NCI-H82 (cell line): ENCODE results near the gene LGALS3.

Source experiments
- DNase-seq: peaks from one replicate; lab custom pipeline; 2025; lab: John Stamatoyannopoulos, UW

LGALS3 gene

GRCh38 chr14:55131370-55132137, 2.5 kb downstream of the LGALS3 start:
- DNase-seq, result no peak

DNA sequence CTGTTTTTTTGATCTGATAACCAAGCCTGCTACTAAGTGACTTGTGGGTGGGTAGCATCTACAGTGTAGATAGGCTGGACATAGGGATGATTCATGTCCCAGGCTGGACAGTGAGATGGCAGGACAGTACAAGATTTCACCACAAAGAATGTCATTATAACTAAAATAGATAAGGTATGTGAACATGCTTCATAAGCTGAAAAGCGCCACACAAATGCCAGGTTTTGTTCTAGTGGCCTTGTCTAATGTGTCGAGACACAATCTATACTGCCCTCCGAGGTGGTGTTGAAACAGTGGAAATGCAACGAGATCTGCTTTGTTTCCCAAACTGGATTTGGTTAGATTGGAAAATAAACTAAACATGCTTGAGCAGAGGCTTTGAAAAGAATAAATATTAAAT, 4.4 kb downstream of the LGALS3 start:
- DNase-seq, result no peak

GRCh38 chr14:55136241-55136640, 7.2 kb downstream of the LGALS3 start:
- DNase-seq, result no peak

GRCh38 chr14:55136885-55137786, 8.1 kb downstream of the LGALS3 start:
- no peak for DNase-seq

GRCh38 chr14:55138091-55138490, 9.0 kb downstream of the LGALS3 start:
- DNase-seq, result peak; percentile 35

DNA sequence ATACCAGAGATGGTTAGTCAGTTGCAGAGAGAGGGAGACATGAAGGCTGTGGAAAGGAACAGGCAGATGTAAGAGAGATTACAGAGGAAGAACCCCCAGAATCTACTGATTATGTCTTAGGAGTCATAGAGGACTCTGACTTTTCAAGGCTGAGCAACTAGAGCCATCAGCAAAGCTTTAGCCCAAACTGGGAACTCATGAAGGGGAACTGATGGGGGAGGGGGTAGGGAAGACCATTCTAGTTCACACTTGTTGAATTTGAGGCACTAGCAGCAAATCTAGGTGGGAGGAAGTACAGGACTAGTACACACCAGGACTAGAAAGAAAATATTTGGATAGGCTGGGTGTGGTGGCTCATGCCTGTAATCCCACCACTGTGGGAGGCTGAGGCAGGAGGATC, 10.1 kb downstream of the LGALS3 start:
- no peak for DNase-seq

- no peak for DNase-seq
These were observed 10.9 kb downstream of the LGALS3 start for GRCh38 chr14:55139696-55140509.

- no peak for DNase-seq
These were observed 12.8 kb downstream of the LGALS3 start for GRCh38 chr14:55141825-55142224.

- DNase-seq, result no peak
These were observed 13.4 kb downstream of the LGALS3 start for GRCh38 chr14:55142466-55142865.

- DNase-seq, result no peak
These were observed 17.4 kb downstream of the LGALS3 start for GRCh38 chr14:55146425-55146824.

DNA sequence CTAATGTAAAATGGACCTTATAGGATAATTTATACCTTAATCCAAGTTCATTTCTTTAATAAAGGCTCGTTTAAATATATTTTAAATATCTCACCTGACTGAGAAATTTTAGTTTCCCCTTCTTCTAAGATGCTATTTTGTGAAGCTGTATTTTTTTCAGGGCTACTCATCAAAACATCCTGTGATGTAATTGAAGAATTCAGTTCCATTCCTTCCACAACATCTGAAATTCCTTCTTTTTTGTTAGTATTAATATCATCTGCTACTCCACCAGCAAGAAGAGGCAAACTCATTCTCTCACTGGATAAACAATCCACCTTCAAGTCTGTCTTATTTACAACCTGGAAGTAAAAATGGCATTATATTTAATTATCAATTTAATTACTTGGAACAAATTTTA, 22.5 kb downstream of the LGALS3 start:
- no peak for DNase-seq

DNA sequence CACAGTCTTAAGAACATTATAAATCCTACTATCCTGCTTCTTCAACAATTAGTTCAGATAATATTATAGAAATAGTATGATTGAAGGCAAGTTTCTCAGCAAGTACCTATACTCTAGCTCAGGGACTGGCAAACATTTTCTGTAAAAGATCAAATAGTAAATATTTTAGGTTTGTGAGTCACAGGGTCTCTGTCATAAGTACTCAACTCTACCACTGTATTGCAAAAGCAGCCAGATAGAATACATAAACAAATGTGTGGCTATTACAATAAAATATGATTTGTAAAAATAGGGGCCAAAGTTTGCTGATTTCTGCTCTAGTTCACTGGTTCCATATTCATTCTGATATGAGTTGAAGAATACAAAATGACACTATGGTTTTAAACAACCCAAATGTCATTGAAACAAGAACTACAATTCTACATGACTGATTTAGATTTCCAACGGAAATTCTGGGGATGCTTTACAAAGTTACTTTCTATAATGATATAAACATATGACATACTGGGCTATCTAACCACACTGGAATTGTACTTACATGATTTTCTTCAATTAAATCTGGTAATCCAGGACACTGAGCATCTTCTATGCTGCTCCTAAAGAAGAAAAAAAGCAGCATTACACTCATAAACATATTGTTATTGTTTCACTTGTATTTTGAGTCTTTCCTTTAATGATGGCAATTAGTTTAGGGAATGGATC, 23.2 kb downstream of the LGALS3 start:
- no peak for DNase-seq

- peak; percentile 65 for DNase-seq
These were observed 24.9 kb downstream of the LGALS3 start for GRCh38 chr14:55153951-55154350.

DNA sequence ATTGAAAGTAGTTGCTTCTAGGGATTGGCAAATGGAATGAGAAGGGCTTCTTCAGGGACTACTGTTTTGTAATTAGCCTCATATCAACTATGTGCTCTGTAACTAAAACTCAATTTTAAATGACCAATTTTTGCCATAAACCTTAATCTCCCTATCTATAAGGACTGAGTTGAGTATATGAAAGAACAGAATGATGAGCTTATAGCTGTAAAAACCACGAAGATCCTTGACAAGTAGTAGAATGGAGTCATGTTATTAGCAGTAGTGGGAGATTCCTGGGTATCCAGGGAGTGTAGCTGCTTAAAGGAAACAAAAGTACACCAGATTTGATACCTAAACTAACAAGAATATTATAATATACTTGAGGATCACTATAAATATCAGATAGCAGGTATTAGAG, 28.0 kb downstream of the LGALS3 start:
- DNase-seq, result no peak

DNA sequence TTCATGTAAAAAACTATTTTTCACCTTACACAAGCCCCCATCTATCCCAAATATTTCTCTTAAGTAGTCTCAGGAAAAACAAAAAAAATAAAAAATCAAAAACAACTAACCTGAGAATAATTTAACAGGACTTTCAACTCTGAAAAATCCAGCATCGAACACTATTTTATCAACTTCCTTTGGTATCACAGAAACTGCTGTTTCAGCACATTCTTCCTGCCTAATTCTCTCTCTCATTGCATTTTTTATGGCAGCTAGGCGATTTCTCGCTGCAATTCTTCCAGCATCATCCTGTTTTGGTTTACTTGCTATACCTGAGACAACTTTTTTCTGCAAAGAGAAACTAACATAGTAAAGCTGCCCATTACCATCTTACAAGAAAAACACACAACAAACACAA, 29.4 kb downstream of the LGALS3 start:
- no peak for DNase-seq

GRCh38 chr14:55160989-55161388, 31.9 kb downstream of the LGALS3 start:
- DNase-seq, result peak; percentile 8

DNA sequence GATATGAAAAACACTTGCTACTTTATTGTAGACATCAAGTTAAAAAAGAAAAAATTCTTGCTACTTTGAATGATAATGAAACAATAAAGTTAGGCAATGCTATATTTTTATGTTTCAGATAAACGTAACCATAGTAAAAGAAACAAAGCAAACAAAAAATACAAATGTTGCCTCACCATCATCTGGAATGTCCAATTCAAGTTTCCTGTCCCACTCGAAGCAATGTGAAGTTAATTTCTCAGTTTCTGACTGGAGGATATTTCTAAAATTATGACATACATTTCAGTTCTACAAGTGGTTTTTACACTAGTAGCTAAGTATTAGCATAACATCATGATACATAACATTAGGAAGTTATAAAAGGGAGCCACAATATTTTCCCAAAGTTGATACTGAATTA, 41.5 kb downstream of the LGALS3 start:
- DNase-seq, result no peak

- DNase-seq, result no peak
These were observed 51.0 kb downstream of the LGALS3 start for GRCh38 chr14:55180006-55180405.

GRCh38 chr14:55180434-55180833, 51.4 kb downstream of the LGALS3 start:
- DNase-seq, result no peak

- no peak for DNase-seq
These were observed 59.7 kb downstream of the LGALS3 start for GRCh38 chr14:55188686-55189295.

DNA sequence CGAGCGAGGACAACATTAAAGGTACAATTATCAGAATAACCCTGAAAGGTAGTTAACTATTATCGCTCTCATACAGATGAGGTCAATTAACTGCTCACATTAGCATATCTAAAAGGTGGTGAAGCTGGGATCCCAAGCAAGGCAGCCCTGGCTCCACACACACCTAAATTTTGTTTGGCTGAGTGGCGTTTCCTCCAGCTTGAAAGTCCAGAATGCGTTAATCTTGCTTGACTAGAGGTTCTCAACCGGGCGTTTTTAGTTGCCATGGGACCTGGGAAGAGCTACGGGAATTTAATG, 61.8 kb downstream of the LGALS3 start:
- DNase-seq, result no peak
